HCT116 (cell line): ENCODE data around the gene BMP2K. TPM values are rescaled to one million over a fixed set of nuclear protein-coding genes. Genes with fewer than 3 reads are reported as not detected.

Source experiments
- ATAC-seq: fragments of 200-7000 bp; cut with Tn5 transposase; 2 replicates; pipeline ENCODE4 v1.9.1; 2020; ENCODE audit warnings: mild to moderate bottlenecking, moderate library complexity
- BruUV-seq: library from RNA; stranded (reverse); fragments of 400-500 nt; replicated peaks from 2 replicates; lab custom pipeline; 2021; lab: Mats Ljungman, UMichigan
- CTCF ChIA-PET: fragments of 300-600 bp; sonication (Branson Sonifier 250); formaldehyde crosslinking; loops from one replicate; lab custom pipeline; 2021; ENCODE audit warnings: antibody characterized with exemption; lab: Charles Lee
- POLR2A ChIA-PET: fragments of 300-600, 350-600 bp; sonication (Branson Sonifier 250); formaldehyde crosslinking; loops from one replicate; lab custom pipeline; 2021; ENCODE audit warnings: antibody characterized with exemption; lab: Charles Lee
- RAD21 ChIA-PET, 2 experiments: fragments of 300-600 bp; sonication (Branson Sonifier 250); formaldehyde crosslinking; loops; one replicate each; lab custom pipeline; 2023; ENCODE audit warnings: low total read pairs in 2 of 2; ENCODE audit not compliant: uncharacterized antibody in 2 of 2, unreplicated experiment in 2 of 2, low non-redundant PET in 1 of 2; lab: Charles Lee
- DNase-seq: peaks from one replicate; pipeline ENCODE4 v3.0.0-alpha.2; 2010; ENCODE audit warnings: low read depth, low spot score
- H2AFZ ChIP-seq: fragments of 200-600 bp; shearing (Covaris generic), sonication (generic); 2 replicates; pipeline ENCODE4 v1.6.1; 2017; ENCODE audit warnings: low read depth, mixed run types, mixed read lengths, antibody characterized with exemption, low read length; ENCODE audit not compliant: poor library complexity, severe bottlenecking
- H3K27ac ChIP-seq: 2 replicates; pipeline ENCODE4 v1.5.1; 2012; ENCODE audit warnings: low read depth, low read length
- H3K27me3 ChIP-seq: fragments of 200-600 bp; sonication (generic); 2 replicates; pipeline ENCODE4 v1.6.1; 2016; ENCODE audit warnings: mixed run types, low read length, mixed read lengths; ENCODE audit not compliant: insufficient read depth
- H3K36me3 ChIP-seq, 2 experiments: fragments of 200-500 bp in 1 of 2; fragments of 200-600 bp in 1 of 2; sonication (Bioruptor generic) in 1 of 2; sonication (generic) in 1 of 2; 2 replicates each; pipeline versions ENCODE4 v1.5.1 to v1.6.1; 2014 to 2016; ENCODE audit warnings: low read length in 2 of 2, inconsistent platforms in 1 of 2, mixed read lengths in 1 of 2, mixed run types in 1 of 2; ENCODE audit not compliant: insufficient read depth in 2 of 2, control insufficient read depth in 1 of 2
- H3K4me1 ChIP-seq, 2 experiments: fragments of 200-600 bp in 1 of 2; sonication (generic) in 1 of 2; 2 replicates each; pipeline versions ENCODE4 v1.5.1 to v1.6.1; 2012 to 2017; ENCODE audit warnings: low read length in 2 of 2, inconsistent platforms in 1 of 2, mild to moderate bottlenecking in 1 of 2, mixed read lengths in 1 of 2, mixed run types in 1 of 2, moderate library complexity in 1 of 2; ENCODE audit not compliant: insufficient read depth in 2 of 2, control insufficient read depth in 1 of 2
- H3K4me2 ChIP-seq: fragments of 200-600 bp; sonication (generic); 2 replicates; pipeline ENCODE4 v1.6.1; 2017; ENCODE audit warnings: mixed run types, low read length, mixed read lengths
- H3K4me3 ChIP-seq, 2 experiments: fragments of 200-600 bp in 1 of 2; sonication (generic) in 1 of 2; replicated peaks in 1 of 2; 2 replicates each; pipeline ENCODE4 v1.5.1; 2011 to 2016; ENCODE audit warnings: low read length in 2 of 2, control low read depth in 1 of 2, low read depth in 1 of 2, mild to moderate bottlenecking in 1 of 2, mixed read lengths in 1 of 2, mixed run types in 1 of 2
- H3K79me2 ChIP-seq: fragments of 200-600 bp; sonication (generic); 2 replicates; pipeline ENCODE4 v1.6.1; 2017; ENCODE audit warnings: mild to moderate bottlenecking, mixed run types, low read length, moderate library complexity, mixed read lengths; ENCODE audit not compliant: insufficient read depth
- H3K9ac ChIP-seq: fragments of 200-600 bp; sonication (generic); 2 replicates; pipeline ENCODE4 v1.6.1; 2016; ENCODE audit warnings: low read length, mixed read lengths
- H3K9me2 ChIP-seq: fragments of 200-600 bp; sonication (generic), shearing (Covaris generic); 2 replicates; pipeline ENCODE4 v1.6.1; 2017; ENCODE audit warnings: mixed run types, mild to moderate bottlenecking, moderate library complexity; ENCODE audit not compliant: insufficient read depth
- H3K9me3 ChIP-seq, 2 experiments: fragments of 200-500 bp in 1 of 2; fragments of 200-600 bp in 1 of 2; sonication (Bioruptor generic) in 1 of 2; sonication (generic) in 1 of 2; 2 replicates each; pipeline ENCODE4 v1.6.1; 2014 to 2017; ENCODE audit warnings: low read length in 2 of 2, mixed read lengths in 2 of 2, inconsistent platforms in 1 of 2, low read depth in 1 of 2, mild to moderate bottlenecking in 1 of 2, mixed run types in 1 of 2, moderate library complexity in 1 of 2; ENCODE audit not compliant: control insufficient read depth in 1 of 2, insufficient read depth in 1 of 2
- H4K20me1 ChIP-seq: fragments of 200-600 bp; sonication (generic), shearing (Covaris generic); 2 replicates; pipeline ENCODE4 v1.6.1; 2017; ENCODE audit warnings: mixed run types, mild to moderate bottlenecking, moderate library complexity; ENCODE audit not compliant: insufficient read depth
- EGR1 ChIP-seq: IDR thresholded peaks from 2 replicates; pipeline ENCODE4 v1.6.1; 2012; ENCODE audit warnings: low read depth
- ELF1 ChIP-seq: IDR thresholded peaks from 2 replicates; pipeline ENCODE4 v1.6.1; 2012; ENCODE audit warnings: low read depth, borderline replicate concordance
- EZH2phosphoT487 ChIP-seq: fragments of 200-600 bp; IDR thresholded peaks from 2 replicates; pipeline ENCODE4 v1.6.1; 2018; ENCODE audit warnings: antibody characterized with exemption, borderline replicate concordance
- FOSL1 ChIP-seq: IDR thresholded peaks from 2 replicates; pipeline ENCODE4 v1.6.1; 2012; ENCODE audit warnings: low read depth
- JUND ChIP-seq: IDR thresholded peaks from 2 replicates; pipeline ENCODE4 v1.6.1; 2012
- RAD21 ChIP-seq: IDR thresholded peaks from 2 replicates; pipeline ENCODE4 v1.6.1; 2012; ENCODE audit warnings: low read depth, mild to moderate bottlenecking
- SIN3A ChIP-seq: IDR thresholded peaks from 2 replicates; pipeline ENCODE4 v1.6.1; 2012; ENCODE audit warnings: low read depth
- SP1 ChIP-seq: IDR thresholded peaks from 2 replicates; pipeline ENCODE4 v1.6.1; 2012; ENCODE audit warnings: low read depth
- ZNF274 ChIP-seq: fragments of 200-500 bp; sonication (Bioruptor generic); IDR thresholded peaks from 2 replicates; pipeline ENCODE4 v1.6.1; 2014; ENCODE audit warnings: mild to moderate bottlenecking, low read depth, low read length, inconsistent platforms
- intact Hi-C: fragments of 100-400 bp; cut with micrococcal nuclease; formaldehyde crosslinking; loops from 2 replicates; pipeline ENCODE4 v1.10.0; 2022
- total RNA-seq: library from RNA; stranded (reverse); gene quantifications from one replicate; pipeline ENCODE4 v1.2.1, GENCODE V29; 2021; ENCODE audit not compliant: unreplicated experiment
- TF ChIP-seq, protein P1 (sequence below): IDR thresholded peaks from 2 replicates; pipeline ENCODE4 v1.6.1; 2012; ENCODE audit warnings: low read depth

The BMP2K gene
- total RNA-seq, 1 experiment from 2014 or later = 27.7 TPM

DNA sequence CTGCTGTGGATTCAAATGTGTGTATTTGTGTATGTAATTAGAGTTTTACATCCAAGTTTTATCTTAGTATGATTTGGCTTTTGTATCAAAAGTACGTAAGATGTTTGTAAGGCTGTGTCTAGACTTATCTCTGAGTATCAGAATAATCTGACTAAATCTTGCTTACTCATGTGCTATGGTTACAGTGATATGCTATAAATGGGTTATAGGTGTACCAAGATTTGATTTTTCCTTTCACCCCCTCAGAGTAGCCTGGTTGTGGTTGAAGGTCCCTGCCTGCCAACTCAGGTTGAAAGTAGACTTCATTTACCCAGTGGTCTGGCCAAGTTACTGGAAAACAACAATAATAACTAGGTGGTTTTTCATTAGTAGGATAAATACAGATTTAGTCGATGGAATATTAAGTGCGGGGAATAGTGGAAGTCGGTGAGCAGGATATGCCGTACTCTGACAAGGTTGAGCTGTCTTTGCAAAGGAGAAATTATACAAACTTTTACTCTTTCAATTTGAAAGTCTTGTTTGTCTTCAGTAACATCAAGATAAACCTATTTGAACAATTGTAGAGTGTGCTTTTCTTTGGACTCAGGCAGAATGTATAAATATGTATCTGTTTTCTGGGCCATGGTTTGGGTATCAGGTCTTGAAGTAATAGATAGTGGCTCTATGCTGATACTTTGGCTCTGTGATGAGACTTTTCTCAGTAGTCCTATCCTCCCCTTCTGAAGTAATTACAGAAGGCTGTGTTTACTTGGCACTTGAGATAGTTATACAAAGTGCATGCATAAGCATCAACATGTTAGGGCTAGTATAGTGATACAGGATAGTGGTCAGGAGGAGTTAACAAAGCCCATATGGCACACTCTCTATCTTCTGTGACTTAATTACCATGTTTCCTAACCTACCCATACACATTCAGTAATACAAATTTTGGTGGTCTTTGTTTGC, 23.7 kb downstream of the BMP2K start:
- Histone ChIP-seq H3K4me3 (no peak overlapping the region), H3K79me2 (peaks cover 48% of the 10 kb centered on the region), H3K9me3 (no peaks in the 10 kb centered on the region), H4K20me1 (no peaks in the 10 kb centered on the region), H3K9ac (no peak overlapping the region), H3K27me3 (no peaks in the 10 kb centered on the region)
- POLR2A ChIA-PET = no interaction called here
- intact Hi-C loops = no loop called here
- ATAC-seq = no peak
- no peak for DNase-seq
- TF ChIP-seq EGR1 (no peak), SP1 (no peak), JUND (no peak), EZH2phosphoT487 (no peak), ELF1 (no peak), ZNF274 (no peak), SIN3A (no peak), RAD21 (no peak), FOSL1 (no peak)
- TF ChIP-seq, protein P1, sequence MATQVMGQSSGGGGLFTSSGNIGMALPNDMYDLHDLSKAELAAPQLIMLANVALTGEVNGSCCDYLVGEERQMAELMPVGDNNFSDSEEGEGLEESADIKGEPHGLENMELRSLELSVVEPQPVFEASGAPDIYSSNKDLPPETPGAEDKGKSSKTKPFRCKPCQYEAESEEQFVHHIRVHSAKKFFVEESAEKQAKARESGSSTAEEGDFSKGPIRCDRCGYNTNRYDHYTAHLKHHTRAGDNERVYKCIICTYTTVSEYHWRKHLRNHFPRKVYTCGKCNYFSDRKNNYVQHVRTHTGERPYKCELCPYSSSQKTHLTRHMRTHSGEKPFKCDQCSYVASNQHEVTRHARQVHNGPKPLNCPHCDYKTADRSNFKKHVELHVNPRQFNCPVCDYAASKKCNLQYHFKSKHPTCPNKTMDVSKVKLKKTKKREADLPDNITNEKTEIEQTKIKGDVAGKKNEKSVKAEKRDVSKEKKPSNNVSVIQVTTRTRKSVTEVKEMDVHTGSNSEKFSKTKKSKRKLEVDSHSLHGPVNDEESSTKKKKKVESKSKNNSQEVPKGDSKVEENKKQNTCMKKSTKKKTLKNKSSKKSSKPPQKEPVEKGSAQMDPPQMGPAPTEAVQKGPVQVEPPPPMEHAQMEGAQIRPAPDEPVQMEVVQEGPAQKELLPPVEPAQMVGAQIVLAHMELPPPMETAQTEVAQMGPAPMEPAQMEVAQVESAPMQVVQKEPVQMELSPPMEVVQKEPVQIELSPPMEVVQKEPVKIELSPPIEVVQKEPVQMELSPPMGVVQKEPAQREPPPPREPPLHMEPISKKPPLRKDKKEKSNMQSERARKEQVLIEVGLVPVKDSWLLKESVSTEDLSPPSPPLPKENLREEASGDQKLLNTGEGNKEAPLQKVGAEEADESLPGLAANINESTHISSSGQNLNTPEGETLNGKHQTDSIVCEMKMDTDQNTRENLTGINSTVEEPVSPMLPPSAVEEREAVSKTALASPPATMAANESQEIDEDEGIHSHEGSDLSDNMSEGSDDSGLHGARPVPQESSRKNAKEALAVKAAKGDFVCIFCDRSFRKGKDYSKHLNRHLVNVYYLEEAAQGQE = no peak
- TF ChIP-seq, all 23 proteins: peak for 0
- H3K27ac ChIP-seq = no peak overlapping the region
- RAD21 ChIA-PET = no interaction called here
- no peaks in the 10 kb centered on the region for H3K36me3 ChIP-seq
- CTCF ChIA-PET = no interaction called here
- H3K4me1 ChIP-seq = no peaks in the 10 kb centered on the region
- no TSS peak for BruUV-seq
- no peak overlapping the region for H3K4me2 ChIP-seq
- H3K9me2 ChIP-seq = no peaks in the 10 kb centered on the region
- H2AFZ ChIP-seq = no peak overlapping the region
